NCI-H69 (cell line): Measurements from ENCODE around the gene WAC.

Source experiments
- DNase-seq: peaks from one replicate; lab custom pipeline; 2025; lab: John Stamatoyannopoulos, UW

Gene WAC

DNA sequence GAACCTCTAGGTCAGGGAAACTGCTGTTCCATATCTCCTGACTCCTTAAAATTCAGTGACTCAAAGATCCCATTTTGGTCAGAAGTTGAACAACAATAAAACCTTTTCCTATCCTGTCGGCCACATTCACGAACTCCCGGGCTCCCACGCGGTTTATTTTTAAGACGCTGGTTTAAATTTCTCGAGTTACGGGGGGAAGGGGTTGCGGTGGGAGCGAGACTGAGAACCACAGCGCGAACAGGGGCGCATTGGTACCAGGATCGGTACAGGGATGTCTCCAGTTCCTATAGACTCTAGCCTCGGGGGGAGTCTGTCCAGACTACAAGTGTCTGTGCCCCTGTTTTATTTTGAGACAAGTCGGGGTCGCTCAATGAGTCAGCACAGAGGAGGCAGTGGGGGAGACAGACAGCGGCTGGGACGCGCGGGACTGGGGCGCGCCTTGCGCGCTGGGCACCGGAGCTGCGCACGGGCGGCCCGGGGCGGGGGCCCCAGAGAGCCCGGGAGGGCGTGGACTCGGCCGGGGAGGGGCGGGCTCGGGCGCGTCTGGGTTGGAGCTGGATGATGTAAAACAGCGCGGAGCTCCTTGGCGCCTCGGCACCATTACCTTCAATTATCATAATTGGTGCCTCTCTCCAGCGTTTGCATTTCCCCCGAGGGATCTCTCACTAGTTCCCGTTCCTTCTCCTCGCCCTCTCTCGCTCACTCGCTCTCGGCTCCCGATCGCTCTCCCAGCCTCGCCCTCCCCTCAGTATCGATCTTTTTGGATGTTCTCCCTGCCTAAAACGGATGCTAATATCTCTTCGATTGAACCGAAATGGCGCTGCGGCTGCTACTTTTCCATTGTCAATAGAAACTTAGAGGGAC, 135.7 kb downstream of the WAC start:
- DNase-seq: peak; percentile 95

DNA sequence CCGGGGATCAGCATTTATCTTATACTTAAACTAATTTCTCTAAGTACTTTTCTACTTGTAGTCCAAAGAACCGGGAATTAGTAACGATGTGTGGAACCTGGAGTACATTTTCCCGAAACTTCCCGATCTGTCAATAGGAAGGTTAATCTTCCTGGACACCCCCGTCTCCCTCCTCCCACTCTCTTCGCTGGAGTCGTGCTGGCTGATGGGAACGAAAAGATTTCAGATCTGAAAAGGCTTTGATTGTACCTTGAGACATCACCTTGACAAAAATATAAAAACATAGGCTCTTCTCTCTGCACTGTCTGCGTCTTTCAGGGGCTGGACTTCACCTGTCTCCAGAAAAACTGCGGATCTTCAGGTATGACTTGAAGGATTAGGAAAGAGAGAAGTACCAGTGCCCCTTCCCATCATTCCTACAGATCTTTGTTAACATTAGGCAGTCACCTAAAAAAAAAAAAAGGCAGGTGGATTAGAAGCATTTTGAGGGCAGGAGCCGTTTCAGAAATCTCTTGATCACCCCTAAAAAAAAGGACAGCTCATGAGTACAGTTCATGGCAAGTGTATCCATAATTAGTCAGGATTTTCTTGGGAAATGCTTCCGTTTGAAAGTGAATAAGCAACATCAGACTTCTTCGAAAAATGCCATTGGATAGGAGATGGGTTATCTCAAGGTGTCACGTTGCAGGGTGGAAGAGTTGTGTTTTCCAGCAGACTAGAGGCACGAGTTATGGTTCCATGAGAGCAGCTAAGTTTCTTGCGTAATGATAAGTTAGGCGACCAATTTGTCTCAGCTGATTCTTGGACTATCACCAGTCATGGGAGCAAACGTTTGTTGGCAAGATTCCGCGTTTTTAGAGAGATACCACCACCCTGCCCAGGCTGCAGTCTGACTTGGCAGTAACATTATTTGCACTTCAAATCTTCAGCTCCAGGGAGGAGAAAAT, 136.6 kb downstream of the WAC start:
- peak; percentile 26 for DNase-seq
